RWPE2 (cell line): ENCODE measurements around the gene IER5L.

ENCODE experiments used
- ATAC-seq: fragments of 200-7000 bp; cut with Tn5 transposase; 3 replicates; pipeline ENCODE4 v1.9.1; 2021; ENCODE audit warnings: low read depth
- DNase-seq: peaks from one replicate; pipeline ENCODE4 v3.0.0-alpha.2; 2020; ENCODE audit warnings: low spot score
- H3K27ac ChIP-seq: fragments of 450-650 bp; 2 replicates; pipeline ENCODE4 v1.5.1; 2017; ENCODE audit warnings: mild to moderate bottlenecking; ENCODE audit not compliant: poor library complexity, severe bottlenecking
- H3K27me3 ChIP-seq: fragments of 250-450 bp; sonication (Bioruptor Pico); 2 replicates; pipeline ENCODE4 v1.5.1; 2021; ENCODE audit warnings: mild to moderate bottlenecking, moderate library complexity; ENCODE audit not compliant: insufficient read depth, poor library complexity, severe bottlenecking
- H3K36me3 ChIP-seq: fragments of 250-450 bp; sonication (Bioruptor Pico); 2 replicates; pipeline ENCODE4 v1.5.1; 2020; ENCODE audit warnings: low read depth, mild to moderate bottlenecking, moderate library complexity
- H3K4me1 ChIP-seq: fragments of 250-450 bp; sonication (Bioruptor Pico); 2 replicates; pipeline ENCODE4 v1.5.1; 2021; ENCODE audit warnings: mild to moderate bottlenecking, moderate library complexity; ENCODE audit not compliant: insufficient read depth, poor library complexity, severe bottlenecking
- H3K4me3 ChIP-seq: fragments of 250-450 bp; sonication (Bioruptor Pico); 2 replicates; pipeline ENCODE4 v1.5.1; 2021; ENCODE audit warnings: mild to moderate bottlenecking, moderate library complexity; ENCODE audit not compliant: severe bottlenecking
- H3K9me3 ChIP-seq: fragments of 250-450 bp; sonication (Bioruptor Pico); 2 replicates; pipeline ENCODE4 v1.5.1; 2021; ENCODE audit warnings: mild to moderate bottlenecking, moderate library complexity; ENCODE audit not compliant: severe bottlenecking
- CTCF ChIP-seq: fragments of 450-650 bp; IDR thresholded peaks from one replicate; pipeline ENCODE4 v1.5.1; 2017; ENCODE audit warnings: mild to moderate bottlenecking, moderate library complexity; ENCODE audit not compliant: poor library complexity, severe bottlenecking

The IER5L gene

GRCh38 chr9:129201866-129202265 is 23.8 kb upstream of the IER5L start:
- Histone ChIP-seq H3K4me1 (no peaks in the 10 kb centered on the region), H3K27me3 (no peaks in the 10 kb centered on the region), H3K9me3 (no peaks in the 10 kb centered on the region), H3K27ac (no peak overlapping the region), H3K4me3 (no peak overlapping the region), H3K36me3 (no peaks in the 10 kb centered on the region)
- no peak for ATAC-seq
- no peak for TF ChIP-seq CTCF
- DNase-seq: no peak

GRCh38 chr9:129201289-129201688 is 23.2 kb upstream of the IER5L start:
- TF ChIP-seq CTCF: no peak
- ATAC-seq (no peak), DNase-seq (no peak)
- Histone ChIP-seq H3K4me3 (no peak overlapping the region), H3K4me1 (no peaks in the 10 kb centered on the region), H3K9me3 (no peaks in the 10 kb centered on the region), H3K27me3 (no peaks in the 10 kb centered on the region), H3K36me3 (no peaks in the 10 kb centered on the region), H3K27ac (no peak overlapping the region)

- no peaks in the 10 kb centered on the region for H3K4me1 ChIP-seq
- no peaks in the 10 kb centered on the region for H3K36me3 ChIP-seq
- no peak overlapping the region for H3K4me3 ChIP-seq
- DNase-seq (no peak), ATAC-seq (no peak)
- TF ChIP-seq CTCF: no peak
- H3K27me3 ChIP-seq: no peaks in the 10 kb centered on the region
- H3K27ac ChIP-seq: no peak overlapping the region
- H3K9me3 ChIP-seq: no peaks in the 10 kb centered on the region
Observed at GRCh38 chr9:129200255-129200654, 22.2 kb upstream of the IER5L start.

GRCh38 chr9:129199044-129199435 is 21.0 kb upstream of the IER5L start:
- no peak for TF ChIP-seq CTCF
- ATAC-seq (no peak), DNase-seq (no peak)
- Histone ChIP-seq H3K27ac (no peak overlapping the region), H3K4me3 (no peak overlapping the region), H3K9me3 (no peaks in the 10 kb centered on the region), H3K4me1 (no peaks in the 10 kb centered on the region), H3K36me3 (no peaks in the 10 kb centered on the region), H3K27me3 (no peaks in the 10 kb centered on the region)

- TF ChIP-seq CTCF: no peak
- no peaks in the 10 kb centered on the region for H3K36me3 ChIP-seq
- H3K27me3 ChIP-seq: no peaks in the 10 kb centered on the region
- H3K27ac ChIP-seq: no peak overlapping the region
- no peaks in the 10 kb centered on the region for H3K4me1 ChIP-seq
- ATAC-seq (no peak), DNase-seq (no peak)
- no peaks in the 10 kb centered on the region for H3K9me3 ChIP-seq
- no peak overlapping the region for H3K4me3 ChIP-seq
Observed at GRCh38 chr9:129198319-129199043, 20.4 kb upstream of the IER5L start.
